ENCODE data around the gene PTEN. TPM values are rescaled to one million over a fixed set of nuclear protein-coding genes. Genes with fewer than 3 reads are reported as not detected.

Gene PTEN
- total and polyA plus RNA-seq, 9 of the 15 experiments (the other 6 are each of a cell fraction or from before 2014, with no cell fraction given), result 8.4 to 56.9 (median 22.2) TPM

DNA sequence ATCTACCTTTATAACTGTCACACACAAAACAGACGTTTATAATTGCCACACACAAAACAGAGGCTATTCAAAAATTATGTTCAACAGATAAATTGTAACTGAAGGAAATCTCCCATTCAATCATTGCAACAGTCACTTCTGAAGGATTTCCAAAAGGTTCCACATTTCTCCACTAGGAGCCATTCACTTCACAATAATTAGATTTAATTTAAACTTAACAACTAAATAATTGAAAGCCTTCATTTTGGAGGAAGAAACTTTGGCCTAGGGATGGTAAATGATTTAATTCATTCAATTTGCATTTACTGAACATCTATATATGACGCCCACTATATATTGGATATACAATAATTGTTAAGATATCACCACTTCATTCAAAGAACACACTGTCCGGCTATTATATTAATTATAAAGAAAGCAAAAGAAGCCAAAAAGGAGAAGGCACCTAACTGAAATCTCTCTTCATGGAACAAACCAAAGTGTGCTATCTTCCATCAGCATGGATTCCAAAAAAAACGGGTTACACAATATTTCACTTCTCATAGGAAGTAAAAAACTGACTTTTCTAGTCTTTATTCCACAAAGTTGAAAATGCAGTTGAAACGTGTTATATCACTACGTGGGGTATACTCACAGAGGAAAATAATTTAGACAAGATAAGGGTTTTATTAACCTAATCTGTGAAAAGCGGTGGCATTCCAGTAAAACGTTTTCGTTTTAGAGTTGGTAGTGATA is 47.1 kb upstream of the PTEN start (continued):
- TF ChIP-seq, protein P1, sequence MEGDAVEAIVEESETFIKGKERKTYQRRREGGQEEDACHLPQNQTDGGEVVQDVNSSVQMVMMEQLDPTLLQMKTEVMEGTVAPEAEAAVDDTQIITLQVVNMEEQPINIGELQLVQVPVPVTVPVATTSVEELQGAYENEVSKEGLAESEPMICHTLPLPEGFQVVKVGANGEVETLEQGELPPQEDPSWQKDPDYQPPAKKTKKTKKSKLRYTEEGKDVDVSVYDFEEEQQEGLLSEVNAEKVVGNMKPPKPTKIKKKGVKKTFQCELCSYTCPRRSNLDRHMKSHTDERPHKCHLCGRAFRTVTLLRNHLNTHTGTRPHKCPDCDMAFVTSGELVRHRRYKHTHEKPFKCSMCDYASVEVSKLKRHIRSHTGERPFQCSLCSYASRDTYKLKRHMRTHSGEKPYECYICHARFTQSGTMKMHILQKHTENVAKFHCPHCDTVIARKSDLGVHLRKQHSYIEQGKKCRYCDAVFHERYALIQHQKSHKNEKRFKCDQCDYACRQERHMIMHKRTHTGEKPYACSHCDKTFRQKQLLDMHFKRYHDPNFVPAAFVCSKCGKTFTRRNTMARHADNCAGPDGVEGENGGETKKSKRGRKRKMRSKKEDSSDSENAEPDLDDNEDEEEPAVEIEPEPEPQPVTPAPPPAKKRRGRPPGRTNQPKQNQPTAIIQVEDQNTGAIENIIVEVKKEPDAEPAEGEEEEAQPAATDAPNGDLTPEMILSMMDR (IDR thresholded peaks at IDR 0.05 in 2 of 3, conservative IDR thresholded peaks at IDR 0.05 in 1 of 3; ENCODE audit: insufficient read depth in 2 of 3, low read depth in 1 of 3, low read length in 3 of 3), result 0 out of 6 replicates have a peak, but pooled peaks of 1 of the 3 experiments have one; percentile 10
- no peak for TF ChIP-seq NFE2 (IDR thresholded peaks at IDR 0.05; ENCODE audit: low read depth)

DNA sequence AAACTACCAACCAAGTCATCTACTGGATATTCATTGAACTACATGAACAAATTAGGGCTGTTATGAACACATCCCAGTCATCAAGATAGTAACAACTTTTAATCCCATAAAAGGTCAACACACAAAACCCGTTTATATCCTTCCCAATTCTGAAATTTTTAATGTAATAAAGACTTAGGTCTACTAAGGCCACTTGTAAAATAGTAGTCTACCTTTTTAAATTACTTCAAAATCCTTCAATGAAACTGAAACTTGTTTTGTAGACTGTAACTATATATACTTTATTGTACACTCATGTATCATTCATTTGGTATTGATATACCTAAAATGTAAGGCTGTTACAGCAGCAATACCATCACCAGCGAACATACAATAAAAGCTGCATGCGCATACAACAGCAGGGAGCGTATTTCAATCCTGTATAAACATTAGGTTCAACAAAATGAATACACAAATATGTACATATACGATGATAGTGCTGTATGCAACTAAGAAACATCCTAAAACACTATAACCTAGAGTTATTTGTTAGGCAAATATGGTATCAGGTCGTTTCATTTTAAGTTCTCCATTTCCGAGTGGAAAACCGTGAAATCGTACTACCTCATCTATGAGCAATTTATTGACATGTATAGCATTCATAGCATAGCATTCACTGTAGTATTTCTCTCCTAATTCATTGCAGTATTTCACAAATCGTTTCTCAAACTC is 46.4 kb upstream of the PTEN start:
- H2AFZ ChIP-seq (ENCODE audit: low read depth, low read length), result peak overlapping the region; percentile 99; the same call in 1 of the 2 replicates
- 1% methylated on average over 10 of the region's 10 CpGs for WGBS (ENCODE audit: insufficient coverage, low coverage, missing lambda C conversion rate)
- H3K4me2 ChIP-seq (ENCODE audit: insufficient read depth, low read length), result peak overlapping the region; percentile 98
- TF ChIP-seq, protein P2, sequence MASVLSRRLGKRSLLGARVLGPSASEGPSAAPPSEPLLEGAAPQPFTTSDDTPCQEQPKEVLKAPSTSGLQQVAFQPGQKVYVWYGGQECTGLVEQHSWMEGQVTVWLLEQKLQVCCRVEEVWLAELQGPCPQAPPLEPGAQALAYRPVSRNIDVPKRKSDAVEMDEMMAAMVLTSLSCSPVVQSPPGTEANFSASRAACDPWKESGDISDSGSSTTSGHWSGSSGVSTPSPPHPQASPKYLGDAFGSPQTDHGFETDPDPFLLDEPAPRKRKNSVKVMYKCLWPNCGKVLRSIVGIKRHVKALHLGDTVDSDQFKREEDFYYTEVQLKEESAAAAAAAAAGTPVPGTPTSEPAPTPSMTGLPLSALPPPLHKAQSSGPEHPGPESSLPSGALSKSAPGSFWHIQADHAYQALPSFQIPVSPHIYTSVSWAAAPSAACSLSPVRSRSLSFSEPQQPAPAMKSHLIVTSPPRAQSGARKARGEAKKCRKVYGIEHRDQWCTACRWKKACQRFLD (CRISPR knock-in tag; IDR thresholded peaks at IDR 0.05), result no peak
- TF ChIP-seq, protein P3, sequence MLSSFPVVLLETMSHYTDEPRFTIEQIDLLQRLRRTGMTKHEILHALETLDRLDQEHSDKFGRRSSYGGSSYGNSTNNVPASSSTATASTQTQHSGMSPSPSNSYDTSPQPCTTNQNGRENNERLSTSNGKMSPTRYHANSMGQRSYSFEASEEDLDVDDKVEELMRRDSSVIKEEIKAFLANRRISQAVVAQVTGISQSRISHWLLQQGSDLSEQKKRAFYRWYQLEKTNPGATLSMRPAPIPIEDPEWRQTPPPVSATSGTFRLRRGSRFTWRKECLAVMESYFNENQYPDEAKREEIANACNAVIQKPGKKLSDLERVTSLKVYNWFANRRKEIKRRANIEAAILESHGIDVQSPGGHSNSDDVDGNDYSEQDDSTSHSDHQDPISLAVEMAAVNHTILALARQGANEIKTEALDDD (IDR thresholded peaks at IDR 0.05), result peak; percentile 49; the same call in 1 of the 2 replicates
- TF ChIP-seq, protein P4, sequence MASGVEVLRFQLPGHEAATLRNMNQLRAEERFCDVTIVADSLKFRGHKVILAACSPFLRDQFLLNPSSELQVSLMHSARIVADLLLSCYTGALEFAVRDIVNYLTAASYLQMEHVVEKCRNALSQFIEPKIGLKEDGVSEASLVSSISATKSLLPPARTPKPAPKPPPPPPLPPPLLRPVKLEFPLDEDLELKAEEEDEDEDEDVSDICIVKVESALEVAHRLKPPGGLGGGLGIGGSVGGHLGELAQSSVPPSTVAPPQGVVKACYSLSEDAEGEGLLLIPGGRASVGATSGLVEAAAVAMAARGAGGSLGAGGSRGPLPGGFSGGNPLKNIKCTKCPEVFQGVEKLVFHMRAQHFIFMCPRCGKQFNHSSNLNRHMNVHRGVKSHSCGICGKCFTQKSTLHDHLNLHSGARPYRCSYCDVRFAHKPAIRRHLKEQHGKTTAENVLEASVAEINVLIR (CRISPR knock-in tag; IDR thresholded peaks at IDR 0.05), result no peak
- TF ChIP-seq RBM14 (IDR thresholded peaks at IDR 0.05; ENCODE audit: borderline replicate concordance, insufficient read depth, low read depth, low read length) (no peak), POLR2AphosphoS2 (IDR thresholded peaks at IDR 0.05; ENCODE audit: low read length) (no peak), MXI1 (IDR thresholded peaks at IDR 0.05; ENCODE audit: low read depth, low read length) (no peak), NFYB (IDR thresholded peaks at IDR 0.05; ENCODE audit: extremely low read depth, insufficient read length) (no peak)

More for the DNA sequence above, 46.4 kb upstream of the PTEN start:
- ChIA-PET POLR2A (no interaction called here), CTCF (ENCODE audit: low intra/inter-chr PET ratio) (no interaction called here)
- peaks cover 23% of the 10 kb centered on the region for H3K36me3 ChIP-seq (ENCODE audit: control insufficient read depth, insufficient read depth, low read length)
- FAIRE-seq, result peak; percentile 29
- no peaks in the 10 kb centered on the region for H3K9me1 ChIP-seq (ENCODE audit: control insufficient read depth, insufficient read depth, low read length)
- in situ Hi-C loops (cut with MboI) (no loop called here), intact Hi-C loops (cut with micrococcal nuclease) (loop anchor here (5.0 kb wide), 1 partner anchor 45 kb away; the partner anchor contains the start of genes KLLN and PTEN)
- no peaks in the 10 kb centered on the region; the same call in 1 of the 2 replicates for H4K20me1 ChIP-seq (replicated peaks; ENCODE audit: control insufficient read depth, insufficient read depth, low read length)
- DNase-seq (ENCODE audit: extremely low read depth in 1 of 4, low spot score in 3 of 4), result peak in 1 of 4 experiments; percentile 2
- H3K27ac ChIP-seq (ENCODE audit: extremely low read depth, low read depth, low read length), result peak overlapping the region; percentile 77
- no peaks in the 10 kb centered on the region for H3K9me3 ChIP-seq (replicated peaks; ENCODE audit: control insufficient read depth, insufficient read depth, low read depth, low read length)
- H3K9ac ChIP-seq (ENCODE audit: insufficient read depth in 1 of 2, low read depth in 2 of 2, low read length in 2 of 2), result peak overlapping the region; percentile 85 to 93
- H3K27me3 ChIP-seq (ENCODE audit: control insufficient read depth in 2 of 2, insufficient read depth in 2 of 2, low read length in 2 of 2), result no peaks in the 10 kb centered on the region
- peaks cover 3 to 5% of the 10 kb centered on the region in 2 experiments; a peak in 3 of 5 replicates for H3K4me1 ChIP-seq (replicated peaks in 1 of 2; ENCODE audit: control insufficient read depth in 2 of 2, insufficient read depth in 2 of 2, low read length in 2 of 2)
- H3K79me2 ChIP-seq (ENCODE audit: control insufficient read depth, insufficient read depth, low read length), result peaks cover 57% of the 10 kb centered on the region
- H3K4me3 ChIP-seq, result peak overlapping the region; percentile 49
- ATAC-seq, result peak; percentile 15
- no TSS peak for BruUV-seq (replicated peaks)

All from K562 (cell line).